Keratinocyte (primary cell): ENCODE measurements around the gene GNAS-AS1. TPM values are rescaled to one million over a fixed set of nuclear protein-coding genes. Genes with fewer than 3 reads are reported as not detected.

Experiments used
- DNase-seq: peaks from one replicate; pipeline ENCODE4 v3.0.0-alpha.2; 2011; ENCODE audit warnings: low read depth, missing footprints, low spot score
- FAIRE-seq: peaks from 2 replicates; lab custom pipeline; 2011; peaks lifted over from hg19 to GRCh38; lab: Jason Lieb, UNC
- H2AFZ ChIP-seq: 2 replicates; pipeline ENCODE4 v1.6.0; 2012; ENCODE audit warnings: low read length, control low read depth, inconsistent platforms; ENCODE audit not compliant: control insufficient read depth
- H3K27ac ChIP-seq: 2 replicates; pipeline ENCODE4 v1.5.1; 2011; ENCODE audit warnings: low read length; ENCODE audit not compliant: control insufficient read depth, insufficient read depth
- H3K27me3 ChIP-seq: 3 replicates; pipeline ENCODE4 v1.6.0; 2011; ENCODE audit warnings: low read length; ENCODE audit not compliant: control insufficient read depth, insufficient read depth; ENCODE audit errors: extremely low read depth
- H3K36me3 ChIP-seq, 2 experiments: 2 replicates in 1 of 2; 3 replicates in 1 of 2; pipeline ENCODE4 v1.5.1; 2011; ENCODE audit warnings: low read length in 2 of 2, mild to moderate bottlenecking in 1 of 2; ENCODE audit not compliant: control insufficient read depth in 2 of 2, insufficient read depth in 2 of 2; ENCODE audit errors: extremely low read depth in 1 of 2
- H3K4me1 ChIP-seq: 3 replicates; pipeline ENCODE4 v1.5.1; 2011; ENCODE audit warnings: low read length; ENCODE audit not compliant: control insufficient read depth, insufficient read depth; ENCODE audit errors: extremely low read depth
- H3K4me2 ChIP-seq: 3 replicates; pipeline ENCODE4 v1.6.0; 2011; ENCODE audit warnings: low read depth, low read length; ENCODE audit not compliant: control insufficient read depth, insufficient read depth; ENCODE audit errors: extremely low read depth
- H3K4me3 ChIP-seq, 3 experiments: fragments of 200-600 bp in 1 of 3; sonication (generic) in 1 of 3; 2 replicates in 2 of 3; 3 replicates in 1 of 3; pipeline ENCODE4 v1.5.1; 2011 to 2016; ENCODE audit warnings: low read length in 3 of 3, mild to moderate bottlenecking in 3 of 3, control low read depth in 2 of 3, inconsistent platforms in 1 of 3, low read depth in 1 of 3, mixed read lengths in 1 of 3, mixed run types in 1 of 3, moderate library complexity in 1 of 3; ENCODE audit not compliant: control insufficient read depth in 2 of 3, insufficient read depth in 2 of 3; ENCODE audit errors: extremely low read depth in 1 of 3
- H3K79me2 ChIP-seq: 2 replicates; pipeline ENCODE4 v1.6.0; 2012; ENCODE audit warnings: low read length; ENCODE audit not compliant: control insufficient read depth, insufficient read depth
- H3K9ac ChIP-seq: 3 replicates; pipeline ENCODE4 v1.6.0; 2011; ENCODE audit warnings: low read length; ENCODE audit not compliant: control insufficient read depth, insufficient read depth; ENCODE audit errors: extremely low read depth
- H3K9me1 ChIP-seq: 3 replicates; pipeline ENCODE4 v1.6.0; 2011; ENCODE audit warnings: low read length; ENCODE audit not compliant: control insufficient read depth, insufficient read depth; ENCODE audit errors: extremely low read depth
- H3K9me3 ChIP-seq: 2 replicates; pipeline ENCODE4 v1.5.1; 2012; ENCODE audit warnings: low read depth, low read length; ENCODE audit not compliant: control insufficient read depth
- H4K20me1 ChIP-seq: 3 replicates; pipeline ENCODE4 v1.6.0; 2011; ENCODE audit warnings: low read length; ENCODE audit not compliant: control insufficient read depth, insufficient read depth; ENCODE audit errors: extremely low read depth
- CTCF ChIP-seq, 3 experiments: IDR thresholded peaks in 1 of 3; conservative IDR thresholded peaks in 1 of 3; optimal IDR thresholded peaks in 1 of 3; 2 replicates in 2 of 3; 3 replicates in 1 of 3; pipeline versions ENCODE3 to v1.5.1; 2011; ENCODE audit warnings: low read length in 3 of 3, mild to moderate bottlenecking in 3 of 3, moderate library complexity in 2 of 3, control low read depth in 1 of 3, inconsistent platforms in 1 of 3; ENCODE audit not compliant: insufficient read depth in 2 of 3; ENCODE audit errors: extremely low read depth in 1 of 3
- EZH2 ChIP-seq: IDR thresholded peaks from one replicate; pipeline ENCODE4 v1.6.1; 2012; ENCODE audit warnings: inconsistent platforms, mild to moderate bottlenecking, low read length, moderate library complexity
- dilution Hi-C: fragments of 300-500 bp; cut with MboI; formaldehyde crosslinking; loops from one replicate; pipeline ENCODE4 v1.7.0; 2020; ENCODE audit warnings: low sequenced_read_pairs; ENCODE audit not compliant: extremely low pct_ligation_motif_present
- polyA plus RNA-seq, 5 experiments: library from polyadenylated mRNA; depleted of rRNA in 3 of 5; stranded (reverse) in 3 of 5; stranded (forward) in 1 of 5; unstranded in 1 of 5; fragments of >200 nt; gene quantifications; 1 replicate in 1 of 5; 2 replicates in 3 of 5; 3 replicates in 1 of 5; pipeline versions ENCODE4 v1.2.1 to v1.2.3, GENCODE V29; 2011 to 2012; ENCODE audit warnings: missing spikeins in 2 of 5, low read depth in 1 of 5, low replicate concordance in 1 of 5

Gene GNAS-AS1
- polyA plus RNA-seq, 1 donor (not counting 4 experiments of a cell fraction or from before 2014, with no cell fraction given), result 0.31 TPM

- Histone ChIP-seq H3K9me3 (no peaks in the 10 kb centered on the region), H4K20me1 (no peaks in the 10 kb centered on the region), H3K36me3 (no peaks in the 10 kb centered on the region), H3K9me1 (no peaks in the 10 kb centered on the region), H3K9ac (no peak overlapping the region), H3K4me3 (no peak overlapping the region), H3K27ac (no peak overlapping the region), H3K4me2 (no peak overlapping the region), H2AFZ (no peak overlapping the region), H3K27me3 (peaks cover 46% of the 10 kb centered on the region), H3K4me1 (no peaks in the 10 kb centered on the region), H3K79me2 (no peaks in the 10 kb centered on the region)
- TF ChIP-seq EZH2 (no peak), CTCF (optimal IDR thresholded peaks at IDR 0.05 in 1 of 3, IDR thresholded peaks at IDR 0.05 in 1 of 3, conservative IDR thresholded peaks at IDR 0.05 in 1 of 3; ENCODE audit: extremely low read depth in 1 of 3, insufficient read depth in 2 of 3, low read length in 3 of 3) (no peak)
- FAIRE-seq (no peak), DNase-seq (no peak)
- dilution Hi-C loops, result no loop called here
Observed at GRCh38 chr20:58777657-58778056, 73.0 kb downstream of the GNAS-AS1 start.

GRCh38 chr20:58776109-58776508 lies 74.6 kb downstream of the GNAS-AS1 start:
- H3K79me2 ChIP-seq, result no peaks in the 10 kb centered on the region
- peaks cover 53% of the 10 kb centered on the region for H3K27me3 ChIP-seq
- no peaks in the 10 kb centered on the region for H3K9me3 ChIP-seq
- H2AFZ ChIP-seq, result no peak overlapping the region
- no peak overlapping the region for H3K27ac ChIP-seq
- H3K36me3 ChIP-seq, result no peaks in the 10 kb centered on the region
- no peaks in the 10 kb centered on the region for H3K9me1 ChIP-seq
- FAIRE-seq, result no peak
- H3K4me3 ChIP-seq, result no peak overlapping the region
- DNase-seq, result no peak
- H4K20me1 ChIP-seq, result no peaks in the 10 kb centered on the region
- TF ChIP-seq CTCF (optimal IDR thresholded peaks at IDR 0.05 in 1 of 3, IDR thresholded peaks at IDR 0.05 in 1 of 3, conservative IDR thresholded peaks at IDR 0.05 in 1 of 3; ENCODE audit: extremely low read depth in 1 of 3, insufficient read depth in 2 of 3, low read length in 3 of 3) (no peak), EZH2 (no peak)
- no peaks in the 10 kb centered on the region for H3K4me1 ChIP-seq
- H3K4me2 ChIP-seq, result no peak overlapping the region
- no peak overlapping the region for H3K9ac ChIP-seq
- dilution Hi-C loops, result no loop called here
